ENCODE data around the gene UTF1. TPM values are rescaled to one million over a fixed set of nuclear protein-coding genes. Genes with fewer than 3 reads are reported as not detected.

The UTF1 gene
- polyA plus RNA-seq, 1 donor from 2014 or later: not detected

- no peak overlapping the region for H3K4me3 ChIP-seq (ENCODE audit: low read length)
- no peaks in the 10 kb centered on the region for H4K20me1 ChIP-seq (ENCODE audit: insufficient read depth)
- no peak overlapping the region for H3K9ac ChIP-seq (ENCODE audit: low read length)
- H3K9me2 ChIP-seq (ENCODE audit: insufficient read depth, low read length): no peaks in the 10 kb centered on the region
- H3K27ac ChIP-seq (ENCODE audit: low read length): no peak overlapping the region
- no peaks in the 10 kb centered on the region for H3K27me3 ChIP-seq (ENCODE audit: insufficient read depth, low read depth, low read length)
- H3F3A ChIP-seq (ENCODE audit: insufficient read depth, low read length, poor library complexity, severe bottlenecking): no peaks in the 10 kb centered on the region
- no peaks in the 10 kb centered on the region for H3K36me3 ChIP-seq (ENCODE audit: insufficient read depth, low read length)
- H3K79me2 ChIP-seq (replicated peaks; ENCODE audit: insufficient read depth, low read length): no peaks in the 10 kb centered on the region
- H2AFZ ChIP-seq (ENCODE audit: low read depth, low read length): no peak overlapping the region
- no peak overlapping the region for H3K4me2 ChIP-seq (ENCODE audit: low read length)
- no peaks in the 10 kb centered on the region for H3K9me3 ChIP-seq (ENCODE audit: low read length)
- TF ChIP-seq REST (IDR thresholded peaks at IDR 0.05; ENCODE audit: borderline replicate concordance) (no peak), POLR2AphosphoS5 (IDR thresholded peaks at IDR 0.05) (no peak), TAF1 (IDR thresholded peaks at IDR 0.05; ENCODE audit: low read depth) (no peak), EZH2 (IDR thresholded peaks at IDR 0.05; ENCODE audit: borderline replicate concordance, insufficient read depth, low read length, poor library complexity, severe bottlenecking) (no peak), MXI1 (conservative IDR thresholded peaks at IDR 0.05; ENCODE audit: poor library complexity, severe bottlenecking) (no peak), SMC3 (conservative IDR thresholded peaks at IDR 0.05; ENCODE audit: poor library complexity) (no peak), CTCF (IDR thresholded peaks at IDR 0.05; ENCODE audit: poor library complexity, severe bottlenecking) (no peak), RAD21 (conservative IDR thresholded peaks at IDR 0.05) (no peak), EP300 (conservative IDR thresholded peaks at IDR 0.05; ENCODE audit: poor library complexity, severe bottlenecking) (no peak)
These were observed 40.3 kb upstream of the UTF1 start for GRCh38 chr10:133189726-133190125.

GRCh38 chr10:133190225-133190624 is 39.8 kb upstream of the UTF1 start:
- Histone ChIP-seq H3K9me2 (ENCODE audit: insufficient read depth, low read length) (no peaks in the 10 kb centered on the region), H3K4me3 (ENCODE audit: low read length) (no peak overlapping the region), H3K36me3 (ENCODE audit: insufficient read depth, low read length) (no peaks in the 10 kb centered on the region), H3K79me2 (replicated peaks; ENCODE audit: insufficient read depth, low read length) (no peaks in the 10 kb centered on the region), H3K9ac (ENCODE audit: low read length) (no peak overlapping the region), H2AFZ (ENCODE audit: low read depth, low read length) (no peak overlapping the region), H3F3A (ENCODE audit: insufficient read depth, low read length, poor library complexity, severe bottlenecking) (no peaks in the 10 kb centered on the region), H3K27ac (ENCODE audit: low read length) (no peak overlapping the region), H3K4me2 (ENCODE audit: low read length) (no peak overlapping the region), H3K27me3 (ENCODE audit: insufficient read depth, low read depth, low read length) (no peaks in the 10 kb centered on the region), H3K9me3 (ENCODE audit: low read length) (no peaks in the 10 kb centered on the region), H4K20me1 (ENCODE audit: insufficient read depth) (no peaks in the 10 kb centered on the region)
- TF ChIP-seq SMC3 (conservative IDR thresholded peaks at IDR 0.05; ENCODE audit: poor library complexity): no peak
- no peak for TF ChIP-seq RAD21 (conservative IDR thresholded peaks at IDR 0.05)
- no peak for TF ChIP-seq MXI1 (conservative IDR thresholded peaks at IDR 0.05; ENCODE audit: poor library complexity, severe bottlenecking)
- no peak for TF ChIP-seq POLR2AphosphoS5 (IDR thresholded peaks at IDR 0.05)
- no peak for TF ChIP-seq EZH2 (IDR thresholded peaks at IDR 0.05; ENCODE audit: borderline replicate concordance, insufficient read depth, low read length, poor library complexity, severe bottlenecking)
- TF ChIP-seq REST (IDR thresholded peaks at IDR 0.05; ENCODE audit: borderline replicate concordance): no peak
- TF ChIP-seq TAF1 (IDR thresholded peaks at IDR 0.05; ENCODE audit: low read depth): no peak
- TF ChIP-seq CTCF (IDR thresholded peaks at IDR 0.05; ENCODE audit: poor library complexity, severe bottlenecking): no peak
- no peak for TF ChIP-seq EP300 (conservative IDR thresholded peaks at IDR 0.05; ENCODE audit: poor library complexity, severe bottlenecking)
